Stimulated activated CD4-positive, alpha-beta T cell treated with anti-CD3 and anti-CD28 coated beads, Interleukin-4, amount 100 ng/mL, for 4 hours (primary cell): ENCODE results near the gene ZNF213.
"Not testable (repeated sequence)": the region's sequence is repeated elsewhere in the genome, so short reads cannot be mapped to it uniquely, and the experiment has no call there.

Experiments
- DNase-seq, 2 experiments: peaks; one replicate each; pipeline ENCODE4 v3.0.0-alpha.2; 2020

The ZNF213 gene

DNA sequence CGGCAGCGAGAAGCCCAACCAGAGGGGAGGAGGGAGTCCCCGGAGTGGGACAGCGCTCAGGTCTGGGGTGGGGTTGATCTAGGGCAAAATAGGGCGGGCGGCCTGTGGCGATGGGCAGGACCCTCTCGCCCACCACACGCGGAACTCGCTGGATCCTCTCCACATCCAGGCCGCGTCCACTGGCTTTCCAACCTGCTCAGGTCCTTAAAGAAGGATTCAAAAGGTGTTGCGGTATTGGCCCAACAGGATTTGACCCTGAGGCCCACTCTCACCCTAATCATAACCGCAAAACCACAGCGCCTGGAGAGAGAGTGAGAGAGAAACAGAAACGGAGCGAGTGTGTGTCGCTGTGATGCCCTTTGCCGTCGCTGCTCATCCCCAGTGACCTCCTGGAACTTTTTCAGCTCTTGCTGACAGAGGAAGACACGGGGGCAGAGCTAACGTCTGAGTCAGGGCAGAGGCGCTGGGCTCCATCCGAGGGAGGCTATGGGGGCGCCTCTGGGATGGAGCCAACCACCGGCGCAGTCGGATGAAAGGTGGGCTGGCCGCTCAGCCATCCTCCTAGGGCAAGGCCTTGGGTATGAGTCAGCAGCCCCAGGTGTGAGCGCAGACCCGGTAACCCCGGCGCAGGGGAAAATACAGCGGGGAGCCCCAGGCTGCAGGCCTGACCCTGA is 36.5 kb downstream of the ZNF213 start:
- DNase-seq: peak in 1 of 2 experiments; percentile 81

DNA sequence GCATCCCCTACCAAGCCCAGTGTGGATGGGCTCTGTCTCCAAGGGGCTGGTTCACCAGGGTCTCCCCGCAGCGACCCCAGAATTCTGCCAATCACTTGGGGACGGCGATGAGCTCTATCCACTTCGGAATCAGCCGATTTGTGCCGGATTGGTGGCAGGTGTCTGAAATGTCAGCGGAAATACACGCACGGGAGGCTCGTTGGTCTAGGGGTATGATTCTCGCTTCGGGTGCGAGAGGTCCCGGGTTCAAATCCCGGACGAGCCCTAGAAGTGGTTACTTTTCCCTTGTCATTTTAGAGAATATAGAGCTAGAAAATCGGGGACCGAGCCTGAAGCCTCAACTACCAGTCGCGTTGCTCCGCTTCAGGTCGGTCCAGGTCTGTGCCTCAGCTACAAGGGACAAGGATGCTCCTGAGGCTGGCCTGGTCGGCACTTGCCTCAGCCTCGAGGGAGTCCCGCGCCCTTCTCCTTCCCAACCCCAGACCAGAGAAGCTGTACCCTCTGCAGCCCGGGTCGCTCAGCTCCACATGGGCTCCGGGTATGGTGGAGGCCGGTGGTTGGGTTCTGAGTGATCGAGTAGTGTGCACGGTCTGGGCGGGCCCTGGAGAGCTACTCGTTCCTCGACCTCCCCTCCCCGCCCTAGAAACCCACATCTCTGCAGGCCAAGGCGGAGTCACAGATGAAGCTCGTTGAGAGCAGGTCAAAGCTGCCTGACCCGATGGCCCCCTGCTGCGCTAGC is 37.2 kb downstream of the ZNF213 start:
- DNase-seq: peak; percentile 27 to 54

- DNase-seq: no peak
These were observed 39.2 kb downstream of the ZNF213 start for GRCh38 chr16:3173892-3174617.

- no peak for DNase-seq
These were observed 39.9 kb downstream of the ZNF213 start for GRCh38 chr16:3174618-3175148.

GRCh38 chr16:3175157-3176093 is 40.6 kb downstream of the ZNF213 start:
- no peak for DNase-seq

GRCh38 chr16:3179651-3180050 is 44.8 kb downstream of the ZNF213 start:
- DNase-seq: no peak

GRCh38 chr16:3180445-3180878 is 45.6 kb downstream of the ZNF213 start:
- no peak for DNase-seq

DNA sequence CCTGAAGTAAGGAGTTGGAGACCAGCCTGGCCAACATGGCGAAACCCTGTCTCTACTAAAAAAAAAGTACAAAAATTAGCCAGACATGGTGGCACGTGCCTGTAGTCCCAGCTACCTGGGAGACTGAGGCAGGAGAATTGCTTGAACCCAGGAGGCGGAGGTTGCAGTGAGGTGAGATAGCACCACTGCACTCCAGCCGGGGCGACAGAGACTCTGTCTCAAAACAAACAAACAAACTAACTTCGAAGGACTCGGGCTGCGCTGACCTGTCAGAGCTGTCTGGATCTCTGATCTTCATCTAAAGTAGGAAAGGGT is 47.4 kb downstream of the ZNF213 start:
- DNase-seq: not testable (repeated sequence)

DNA sequence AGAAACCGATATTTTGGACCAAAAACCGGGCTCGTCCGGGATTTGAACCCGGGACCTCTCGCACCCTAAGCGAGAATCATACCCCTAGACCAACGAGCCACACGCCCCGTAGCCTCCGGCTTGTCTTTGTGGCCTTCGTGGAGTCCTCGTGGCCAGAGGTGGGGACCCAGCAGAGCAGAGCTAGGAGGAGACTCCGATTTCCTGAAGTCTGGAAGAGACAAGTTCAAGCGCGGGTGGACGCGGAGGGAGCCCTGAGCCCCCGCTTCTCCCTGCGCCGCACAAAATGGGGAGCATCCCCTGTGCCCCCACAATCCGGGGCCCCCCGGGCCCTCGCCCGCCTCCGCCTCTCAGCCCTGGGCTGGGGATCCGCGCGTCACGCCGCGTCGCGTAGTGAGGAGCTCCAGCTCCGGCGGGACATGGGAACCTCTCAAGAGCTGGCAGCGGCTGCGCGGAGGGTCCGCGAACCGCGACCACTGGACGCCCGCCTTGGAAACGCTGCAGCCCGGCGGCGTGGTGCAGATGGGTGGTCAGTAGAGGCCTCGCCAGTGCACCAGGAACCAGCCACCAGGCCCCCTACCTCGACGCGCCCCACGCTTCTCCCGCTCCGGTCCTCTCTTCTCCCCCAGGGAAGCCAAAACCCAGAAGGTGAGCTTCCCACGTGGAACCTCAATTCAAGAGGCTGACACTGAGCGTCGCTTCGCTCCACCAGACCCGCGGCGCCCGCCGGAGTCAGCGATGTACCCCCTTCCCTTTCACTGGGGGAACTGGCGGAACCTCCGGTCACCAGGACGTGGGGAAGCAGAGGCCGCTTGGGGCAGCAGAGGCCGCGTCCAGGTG is 48.0 kb downstream of the ZNF213 start:
- DNase-seq: peak in 1 of 2 experiments; percentile 55

DNA sequence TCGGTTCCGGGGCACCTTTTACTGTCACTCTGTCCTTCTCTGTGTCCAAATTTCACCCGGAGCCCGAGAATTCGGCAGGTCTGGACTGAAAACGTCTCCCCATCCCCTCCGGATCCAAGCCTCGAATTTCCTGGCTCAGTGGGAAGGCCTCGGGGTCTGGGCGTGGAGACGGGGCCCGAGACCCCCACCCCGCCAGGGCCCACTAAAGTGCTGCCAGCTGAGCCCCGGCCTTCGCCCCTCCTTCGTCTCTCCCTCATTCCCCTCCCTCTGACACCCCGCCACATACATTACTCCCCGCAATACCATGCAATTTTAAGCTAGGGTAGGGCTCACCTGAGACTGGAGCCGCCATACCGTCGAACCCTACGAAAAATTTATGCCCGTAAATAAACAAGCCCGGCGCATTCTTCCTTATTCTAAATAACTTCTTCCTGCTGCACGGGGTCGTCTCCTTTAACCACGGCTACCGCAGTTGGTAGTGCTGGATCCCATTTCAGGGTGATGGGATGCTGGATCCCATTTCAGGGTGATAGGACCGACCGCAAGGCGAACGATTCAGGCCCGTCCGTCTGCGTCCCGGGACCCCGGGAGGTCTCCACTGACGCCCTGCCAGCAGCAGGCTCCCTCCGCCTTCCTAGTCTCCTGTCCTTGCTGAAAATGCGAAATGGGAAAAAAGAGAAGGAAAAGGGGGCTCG is 48.8 kb downstream of the ZNF213 start:
- no peak for DNase-seq

GRCh38 chr16:3186946-3187690 is 52.3 kb downstream of the ZNF213 start:
- no peak for DNase-seq

DNA sequence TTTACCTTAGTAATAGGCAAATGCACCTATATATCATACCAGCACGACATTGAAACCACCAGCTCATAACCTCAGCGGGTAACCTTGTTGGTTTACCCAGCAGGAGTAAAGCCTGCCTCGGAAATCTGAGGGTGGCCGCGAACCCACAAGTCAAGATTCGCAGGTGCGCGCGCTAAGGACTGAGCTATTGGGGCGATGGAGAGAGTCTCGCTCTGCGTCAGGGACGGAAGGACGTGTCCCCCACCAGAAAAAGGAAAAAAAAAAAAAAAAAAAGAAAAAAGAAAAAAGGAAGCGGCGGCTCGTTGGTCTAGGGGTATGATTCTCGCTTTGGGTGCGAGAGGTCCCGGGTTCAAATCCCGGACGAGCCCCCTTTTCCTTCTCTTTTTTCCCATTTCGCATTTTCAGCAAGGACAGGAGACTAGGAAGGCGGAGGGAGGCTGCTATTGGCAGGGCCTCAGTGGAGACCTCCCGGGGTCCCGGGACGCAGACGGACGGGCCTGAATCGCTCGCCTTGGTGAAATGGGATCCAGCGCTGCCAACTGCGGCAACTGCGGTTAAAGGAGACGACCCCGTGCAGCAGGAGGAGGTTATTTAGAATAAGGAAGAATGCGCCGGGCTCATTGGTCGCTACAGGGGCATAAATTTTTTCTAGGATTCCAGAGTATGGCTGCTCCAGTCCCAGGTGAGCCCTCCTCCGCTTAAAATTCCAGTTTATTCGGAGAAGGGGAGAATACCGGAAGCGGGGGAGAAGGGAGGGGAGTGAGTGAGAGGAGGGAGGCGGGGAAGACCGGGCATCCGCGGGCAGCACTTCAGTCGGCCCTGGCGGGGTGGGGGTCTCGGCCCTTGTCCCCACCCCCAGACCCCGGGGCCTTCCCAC is 53.2 kb downstream of the ZNF213 start, which contains the start of gene OR1F1:
TSS of gene OR1F1 (plus strand) at position 407 of the 877 bp plus-strand sequence.
- peak; percentile 45 to 58 for DNase-seq

- no peak for DNase-seq
These were observed 53.8 kb downstream of the ZNF213 start for GRCh38 chr16:3188675-3188924.

DNA sequence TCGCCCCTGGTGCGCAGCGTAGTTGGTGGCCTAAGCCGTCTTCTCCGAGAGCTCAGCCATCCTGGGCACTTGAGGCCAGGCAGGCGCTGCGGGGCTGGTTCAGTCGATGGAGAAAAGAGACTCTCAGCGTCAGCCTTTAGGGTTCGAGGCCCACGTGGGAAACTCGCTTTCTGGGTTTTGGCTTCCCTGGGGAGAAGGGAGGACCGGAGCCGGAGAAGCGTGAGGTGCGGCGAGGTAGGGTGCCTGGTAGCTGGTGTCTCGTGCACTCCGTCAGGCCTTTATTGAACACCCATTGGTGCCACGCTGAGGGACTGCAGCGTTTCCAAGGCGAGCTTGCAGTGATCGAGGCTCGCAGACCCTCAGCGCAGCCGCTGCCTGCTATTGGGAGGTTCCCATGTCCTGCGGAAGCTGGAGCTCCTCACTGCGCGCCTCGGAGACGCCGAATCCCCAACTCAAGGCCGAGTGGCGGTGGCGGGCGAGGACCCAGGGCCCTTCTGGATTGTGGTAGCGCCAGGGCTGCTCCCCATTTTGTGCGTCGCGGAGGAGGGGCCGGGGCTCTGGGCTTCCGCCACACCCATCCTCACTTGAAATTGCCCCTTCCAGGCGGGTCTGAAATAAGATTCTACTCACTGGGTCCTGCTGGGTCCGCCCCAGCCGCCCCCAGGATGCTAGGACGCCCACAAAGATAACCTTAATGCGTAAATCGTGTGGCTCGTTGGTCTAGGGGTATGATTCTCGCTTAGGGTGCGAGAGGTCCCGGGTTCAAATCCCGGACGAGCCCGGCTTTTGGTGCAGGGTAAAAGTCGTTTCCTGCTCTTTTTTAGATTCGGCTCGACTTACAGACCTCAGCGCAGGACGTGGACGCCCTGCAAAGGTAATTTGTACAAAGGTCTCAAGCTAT is 54.3 kb downstream of the ZNF213 start:
- peak in 1 of 2 experiments; percentile 53 for DNase-seq

- DNase-seq: no peak
These were observed 55.0 kb downstream of the ZNF213 start for GRCh38 chr16:3189869-3190268.

GRCh38 chr16:3190949-3191353 is 56.1 kb downstream of the ZNF213 start:
- DNase-seq: no peak
